Hepatocyte (in vitro differentiated cells): ENCODE data around the gene EMC8.

Experiments
- EZH2 ChIP-seq: fragments of 200-600 bp; sonication (generic); IDR thresholded peaks from 2 replicates; pipeline ENCODE4 v1.6.1; 2016; ENCODE audit warnings: antibody characterized with exemption, mild to moderate bottlenecking, borderline replicate concordance
- EZH2phosphoT487 ChIP-seq: fragments of 200-600 bp; sonication (generic); IDR thresholded peaks from one replicate; pipeline ENCODE4 v1.6.1; 2018; ENCODE audit warnings: antibody characterized with exemption, mild to moderate bottlenecking, low read depth, moderate library complexity; ENCODE audit not compliant: unreplicated experiment, severe bottlenecking
- TF ChIP-seq, protein P1 (sequence below): fragments of 200-600 bp; sonication (generic); IDR thresholded peaks from 2 replicates; pipeline ENCODE4 v1.5.1; 2016; ENCODE audit warnings: antibody characterized with exemption, mild to moderate bottlenecking; ENCODE audit not compliant: poor library complexity

- TF ChIP-seq EZH2 (no peak), EZH2phosphoT487 (no peak)
- TF ChIP-seq, protein P1, sequence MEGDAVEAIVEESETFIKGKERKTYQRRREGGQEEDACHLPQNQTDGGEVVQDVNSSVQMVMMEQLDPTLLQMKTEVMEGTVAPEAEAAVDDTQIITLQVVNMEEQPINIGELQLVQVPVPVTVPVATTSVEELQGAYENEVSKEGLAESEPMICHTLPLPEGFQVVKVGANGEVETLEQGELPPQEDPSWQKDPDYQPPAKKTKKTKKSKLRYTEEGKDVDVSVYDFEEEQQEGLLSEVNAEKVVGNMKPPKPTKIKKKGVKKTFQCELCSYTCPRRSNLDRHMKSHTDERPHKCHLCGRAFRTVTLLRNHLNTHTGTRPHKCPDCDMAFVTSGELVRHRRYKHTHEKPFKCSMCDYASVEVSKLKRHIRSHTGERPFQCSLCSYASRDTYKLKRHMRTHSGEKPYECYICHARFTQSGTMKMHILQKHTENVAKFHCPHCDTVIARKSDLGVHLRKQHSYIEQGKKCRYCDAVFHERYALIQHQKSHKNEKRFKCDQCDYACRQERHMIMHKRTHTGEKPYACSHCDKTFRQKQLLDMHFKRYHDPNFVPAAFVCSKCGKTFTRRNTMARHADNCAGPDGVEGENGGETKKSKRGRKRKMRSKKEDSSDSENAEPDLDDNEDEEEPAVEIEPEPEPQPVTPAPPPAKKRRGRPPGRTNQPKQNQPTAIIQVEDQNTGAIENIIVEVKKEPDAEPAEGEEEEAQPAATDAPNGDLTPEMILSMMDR, result no peak
Observed at GRCh38 chr16:85777583-85778310, 21.6 kb downstream of the EMC8 start.
